ENCODE data around the gene FTHL17. TPM values are rescaled to one million over a fixed set of nuclear protein-coding genes. Genes with fewer than 3 reads are reported as not detected.

FTHL17 gene
- polyA plus RNA-seq, 1 donor from 2014 or later, result not detected

- no peak overlapping the region for H3K27ac ChIP-seq (ENCODE audit: low read length)
- H2AFZ ChIP-seq (ENCODE audit: low read depth, low read length), result no peak overlapping the region
- no peak overlapping the region for H3K9ac ChIP-seq (ENCODE audit: low read length)
- no peak overlapping the region for H3K4me3 ChIP-seq (ENCODE audit: low read length)
- no peaks in the 10 kb centered on the region for H3K36me3 ChIP-seq (ENCODE audit: insufficient read depth, low read length)
- no peaks in the 10 kb centered on the region for H3F3A ChIP-seq (ENCODE audit: insufficient read depth, low read length, poor library complexity, severe bottlenecking)
- no peak overlapping the region for H3K4me2 ChIP-seq (ENCODE audit: low read length)
- no peaks in the 10 kb centered on the region for H3K79me2 ChIP-seq (replicated peaks; ENCODE audit: insufficient read depth, low read length)
- TF ChIP-seq MXI1 (conservative IDR thresholded peaks at IDR 0.05; ENCODE audit: poor library complexity, severe bottlenecking) (no peak), RAD21 (conservative IDR thresholded peaks at IDR 0.05) (no peak), POLR2AphosphoS5 (IDR thresholded peaks at IDR 0.05) (no peak), EP300 (conservative IDR thresholded peaks at IDR 0.05; ENCODE audit: poor library complexity, severe bottlenecking) (no peak), EZH2 (IDR thresholded peaks at IDR 0.05; ENCODE audit: borderline replicate concordance, insufficient read depth, low read length, poor library complexity, severe bottlenecking) (no peak), SMC3 (conservative IDR thresholded peaks at IDR 0.05; ENCODE audit: poor library complexity) (no peak), CTCF (IDR thresholded peaks at IDR 0.05; ENCODE audit: poor library complexity, severe bottlenecking) (no peak), TAF1 (IDR thresholded peaks at IDR 0.05; ENCODE audit: low read depth) (no peak), REST (IDR thresholded peaks at IDR 0.05; ENCODE audit: borderline replicate concordance) (no peak)
- H3K9me2 ChIP-seq (ENCODE audit: insufficient read depth, low read length), result no peaks in the 10 kb centered on the region
- no peaks in the 10 kb centered on the region for H3K27me3 ChIP-seq (ENCODE audit: insufficient read depth, low read depth, low read length)
- no peaks in the 10 kb centered on the region for H4K20me1 ChIP-seq (ENCODE audit: insufficient read depth)
- no peaks in the 10 kb centered on the region for H3K9me3 ChIP-seq (ENCODE audit: low read length)
Observed at GRCh38 chrX:31115398-31115797, 43.6 kb upstream of the FTHL17 start.

GRCh38 chrX:31114858-31115257 is 43.0 kb upstream of the FTHL17 start:
- no peaks in the 10 kb centered on the region for H3K9me2 ChIP-seq (ENCODE audit: insufficient read depth, low read length)
- no peak overlapping the region for H2AFZ ChIP-seq (ENCODE audit: low read depth, low read length)
- no peaks in the 10 kb centered on the region for H3K36me3 ChIP-seq (ENCODE audit: insufficient read depth, low read length)
- H3K27me3 ChIP-seq (ENCODE audit: insufficient read depth, low read depth, low read length), result no peaks in the 10 kb centered on the region
- no peak overlapping the region for H3K9ac ChIP-seq (ENCODE audit: low read length)
- H3K4me3 ChIP-seq (ENCODE audit: low read length), result no peak overlapping the region
- H4K20me1 ChIP-seq (ENCODE audit: insufficient read depth), result no peaks in the 10 kb centered on the region
- no peak overlapping the region for H3K4me2 ChIP-seq (ENCODE audit: low read length)
- H3K27ac ChIP-seq (ENCODE audit: low read length), result no peak overlapping the region
- no peaks in the 10 kb centered on the region for H3F3A ChIP-seq (ENCODE audit: insufficient read depth, low read length, poor library complexity, severe bottlenecking)
- H3K79me2 ChIP-seq (replicated peaks; ENCODE audit: insufficient read depth, low read length), result no peaks in the 10 kb centered on the region
- TF ChIP-seq SMC3 (conservative IDR thresholded peaks at IDR 0.05; ENCODE audit: poor library complexity), result no peak
- no peak for TF ChIP-seq RAD21 (conservative IDR thresholded peaks at IDR 0.05)
- TF ChIP-seq CTCF (IDR thresholded peaks at IDR 0.05; ENCODE audit: poor library complexity, severe bottlenecking), result no peak
- TF ChIP-seq POLR2AphosphoS5 (IDR thresholded peaks at IDR 0.05), result no peak
- TF ChIP-seq EZH2 (IDR thresholded peaks at IDR 0.05; ENCODE audit: borderline replicate concordance, insufficient read depth, low read length, poor library complexity, severe bottlenecking), result no peak
- no peak for TF ChIP-seq MXI1 (conservative IDR thresholded peaks at IDR 0.05; ENCODE audit: poor library complexity, severe bottlenecking)
- no peaks in the 10 kb centered on the region for H3K9me3 ChIP-seq (ENCODE audit: low read length)

All from neural cell (in vitro differentiated cells).